Activated B cell treated with CpG ODN at 0.5 μM for 24 hours (primary cell): ENCODE measurements around the gene HACD4. TPM values are rescaled to one million over a fixed set of nuclear protein-coding genes. Genes with fewer than 3 reads are reported as not detected.

Experiments used
- ATAC-seq: fragments of 200-7000 bp; cut with Tn5 transposase; one replicate; pipeline ENCODE4 v1.10.0; 2021; ENCODE audit warnings: low read depth, mild to moderate bottlenecking, moderate library complexity
- CTCF ChIA-PET: fragments of 350-600 bp; sonication (Branson Sonifier 250); formaldehyde crosslinking; loops from one replicate; lab custom pipeline; 2021; ENCODE audit warnings: antibody characterized with exemption; lab: Charles Lee
- POLR2A ChIA-PET: fragments of 350-600 bp; sonication (Branson Sonifier 250); formaldehyde crosslinking; loops from one replicate; lab custom pipeline; 2021; ENCODE audit warnings: antibody characterized with exemption; lab: Charles Lee
- DNase-seq: peaks from one replicate; pipeline ENCODE4 v3.0.0; 2022
- H3K27ac Mint-ChIP-seq: one replicate; pipeline ENCODE4 v1.8.0; 2020; ENCODE audit warnings: mixed read lengths
- H3K27me3 Mint-ChIP-seq: one replicate; pipeline ENCODE4 v1.8.0; 2021; ENCODE audit warnings: mixed read lengths
- H3K36me3 Mint-ChIP-seq: one replicate; pipeline ENCODE4 v1.8.0; 2021; ENCODE audit warnings: low read depth, mixed read lengths
- H3K4me1 Mint-ChIP-seq: one replicate; pipeline ENCODE4 v1.8.0; 2021; ENCODE audit warnings: mixed read lengths
- H3K4me3 Mint-ChIP-seq: one replicate; pipeline ENCODE4 v1.8.0; 2020; ENCODE audit warnings: mild to moderate bottlenecking, mixed read lengths
- H3K9me3 Mint-ChIP-seq: one replicate; pipeline ENCODE4 v1.8.0; 2020; ENCODE audit warnings: mixed read lengths
- intact Hi-C: fragments of 100-400 bp; cut with micrococcal nuclease; formaldehyde crosslinking; loops from one replicate; pipeline ENCODE4 v1.15.1; 2024
- total RNA-seq: library from RNA; stranded (reverse); gene quantifications from 2 replicates; pipeline ENCODE4 v1.2.3, GENCODE V29; 2022
- TF ChIP-seq, protein P1 (sequence below): fragments of 200-600 bp; IDR thresholded peaks from one replicate; pipeline ENCODE4 v1.8.0; 2022; ENCODE audit warnings: antibody characterized with exemption, mild to moderate bottlenecking

The HACD4 gene
- total RNA-seq, 1 donor from 2014 or later = 4.1 TPM

DNA sequence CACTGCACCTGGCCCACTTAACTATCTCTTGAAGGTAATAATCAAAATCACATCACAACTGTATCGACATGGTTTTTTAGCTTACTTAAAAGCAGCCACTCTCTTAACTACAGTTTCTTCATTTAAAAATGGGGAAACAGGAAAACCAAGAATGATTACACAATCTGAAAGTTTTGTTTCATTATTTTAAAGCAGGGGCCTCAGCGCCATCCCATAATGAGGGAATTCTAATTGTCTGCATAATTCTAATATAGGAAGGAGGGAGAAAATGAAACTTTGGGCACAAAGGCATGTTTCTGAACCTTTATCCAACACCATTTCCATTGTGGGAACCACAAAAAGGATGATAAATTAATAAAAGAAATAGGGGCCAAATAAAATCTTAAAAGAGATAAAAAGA, 7.6 kb downstream of the HACD4 start:
- peaks cover 32% of the 10 kb centered on the region for H3K36me3 Mint-ChIP-seq
- H3K4me3 Mint-ChIP-seq = no peak overlapping the region
- DNase-seq = no peak
- ATAC-seq = no peak
- H3K27me3 Mint-ChIP-seq = no peaks in the 10 kb centered on the region
- POLR2A ChIA-PET = no interaction called here
- no peaks in the 10 kb centered on the region for H3K9me3 Mint-ChIP-seq
- CTCF ChIA-PET = no interaction called here
- peaks cover 22% of the 10 kb centered on the region for H3K4me1 Mint-ChIP-seq
- H3K27ac Mint-ChIP-seq = no peak overlapping the region
- intact Hi-C loops = no loop called here
- TF ChIP-seq, protein P1, sequence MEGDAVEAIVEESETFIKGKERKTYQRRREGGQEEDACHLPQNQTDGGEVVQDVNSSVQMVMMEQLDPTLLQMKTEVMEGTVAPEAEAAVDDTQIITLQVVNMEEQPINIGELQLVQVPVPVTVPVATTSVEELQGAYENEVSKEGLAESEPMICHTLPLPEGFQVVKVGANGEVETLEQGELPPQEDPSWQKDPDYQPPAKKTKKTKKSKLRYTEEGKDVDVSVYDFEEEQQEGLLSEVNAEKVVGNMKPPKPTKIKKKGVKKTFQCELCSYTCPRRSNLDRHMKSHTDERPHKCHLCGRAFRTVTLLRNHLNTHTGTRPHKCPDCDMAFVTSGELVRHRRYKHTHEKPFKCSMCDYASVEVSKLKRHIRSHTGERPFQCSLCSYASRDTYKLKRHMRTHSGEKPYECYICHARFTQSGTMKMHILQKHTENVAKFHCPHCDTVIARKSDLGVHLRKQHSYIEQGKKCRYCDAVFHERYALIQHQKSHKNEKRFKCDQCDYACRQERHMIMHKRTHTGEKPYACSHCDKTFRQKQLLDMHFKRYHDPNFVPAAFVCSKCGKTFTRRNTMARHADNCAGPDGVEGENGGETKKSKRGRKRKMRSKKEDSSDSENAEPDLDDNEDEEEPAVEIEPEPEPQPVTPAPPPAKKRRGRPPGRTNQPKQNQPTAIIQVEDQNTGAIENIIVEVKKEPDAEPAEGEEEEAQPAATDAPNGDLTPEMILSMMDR = no peak

DNA sequence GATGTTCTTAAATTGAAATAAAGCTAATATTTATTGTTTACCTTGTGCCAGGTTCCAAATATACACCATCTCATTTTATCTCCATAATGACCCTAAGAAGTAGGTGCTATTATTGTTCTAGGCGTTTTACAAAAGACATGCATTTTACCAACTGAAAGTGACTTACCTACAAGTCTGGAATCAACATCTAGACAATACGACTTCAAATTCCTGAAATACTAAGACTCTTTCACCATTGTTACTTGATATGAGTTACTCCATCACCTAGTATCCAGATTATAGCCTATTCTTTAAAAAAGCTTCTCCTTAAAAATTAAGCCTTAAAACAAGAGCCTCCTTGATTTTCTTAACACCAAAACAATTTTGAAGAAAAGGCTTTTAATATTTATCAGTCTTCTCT, 13.3 kb downstream of the HACD4 start:
- H3K27ac Mint-ChIP-seq = no peak overlapping the region
- DNase-seq = no peak
- ChIA-PET POLR2A (interaction anchor here (0.6 to 1.2 kb wide), 2 partner anchors 12 to 13 kb away, joined by 3 to 5 read pairs; partner anchors contain the start of gene HACD4), CTCF (interaction anchor here (0.6 to 0.9 kb wide), 2 partner anchors 12 to 79 kb away, joined by 3 read pairs; no protein-coding TSS in a partner anchor)
- ATAC-seq = no peak
- no peak overlapping the region for H3K4me3 Mint-ChIP-seq
- intact Hi-C loops = no loop called here
- H3K36me3 Mint-ChIP-seq = peaks cover 41% of the 10 kb centered on the region
- peaks cover 20% of the 10 kb centered on the region for H3K4me1 Mint-ChIP-seq
- no peaks in the 10 kb centered on the region for H3K9me3 Mint-ChIP-seq
- H3K27me3 Mint-ChIP-seq = no peaks in the 10 kb centered on the region
- TF ChIP-seq, protein P1 = no peak

DNA sequence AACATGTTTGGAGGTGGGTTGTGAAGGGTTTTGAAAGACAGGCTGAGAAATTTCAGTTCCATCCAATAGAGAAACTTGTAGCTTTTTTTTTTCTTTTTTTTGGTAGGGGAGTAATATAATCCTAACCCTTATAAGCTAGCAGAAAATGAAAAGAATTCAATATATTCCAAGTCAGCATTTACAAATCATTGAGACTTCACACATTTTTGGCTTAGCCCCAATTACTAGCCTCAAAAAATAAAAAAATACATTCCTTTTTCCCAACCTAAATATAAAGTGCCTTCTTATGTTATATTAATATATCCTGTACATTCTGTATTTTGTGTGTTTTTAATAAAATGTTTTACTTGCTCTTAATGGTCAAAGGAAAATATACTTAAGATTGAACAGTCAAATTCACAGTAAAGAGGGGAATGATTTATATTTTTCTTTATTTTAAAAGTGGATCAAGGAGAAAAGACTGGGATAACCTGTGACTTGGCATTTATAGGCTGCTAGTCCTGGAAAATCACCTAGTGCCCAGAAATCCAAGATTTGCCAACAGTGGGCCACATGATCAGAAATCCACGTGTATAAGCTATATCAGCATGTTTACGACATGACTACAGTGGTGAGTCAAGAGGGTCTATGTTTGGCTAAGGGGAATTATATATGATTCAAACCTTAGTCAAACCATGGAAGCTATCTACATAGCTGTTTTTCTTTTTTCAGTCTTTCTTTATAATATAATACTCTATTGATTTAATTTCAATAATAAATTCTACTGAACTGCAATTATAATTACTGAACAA, 14.5 kb downstream of the HACD4 start:
- intact Hi-C loops = no loop called here
- CTCF ChIA-PET = no interaction called here
- no peak overlapping the region for H3K27ac Mint-ChIP-seq
- POLR2A ChIA-PET = no interaction called here
- H3K27me3 Mint-ChIP-seq = no peaks in the 10 kb centered on the region
- H3K36me3 Mint-ChIP-seq = peaks cover 42% of the 10 kb centered on the region
- ATAC-seq (no peak), DNase-seq (no peak)
- no peak overlapping the region for H3K4me3 Mint-ChIP-seq
- TF ChIP-seq, protein P1 = no peak
- H3K9me3 Mint-ChIP-seq = no peaks in the 10 kb centered on the region
- peaks cover 18% of the 10 kb centered on the region for H3K4me1 Mint-ChIP-seq

DNA sequence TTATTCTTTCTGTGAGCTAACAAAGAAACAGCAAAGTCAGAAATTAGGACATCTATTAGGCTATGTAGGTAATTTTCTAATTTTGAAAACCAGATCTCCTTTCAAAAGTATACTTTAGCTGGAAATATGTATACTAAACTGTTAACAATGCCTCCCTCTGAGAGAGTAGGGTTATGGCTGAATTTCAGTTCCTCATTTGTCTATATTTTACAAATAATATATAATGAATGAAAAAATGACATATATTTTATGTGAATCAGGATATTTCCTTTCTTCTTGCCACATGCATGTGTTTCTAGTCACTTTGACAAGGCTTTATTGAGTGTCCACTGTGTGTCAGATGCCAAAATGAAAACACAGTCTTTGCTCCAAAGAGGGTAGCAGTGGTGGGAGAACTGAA, 15.4 kb downstream of the HACD4 start:
- CTCF ChIA-PET = no interaction called here
- TF ChIP-seq, protein P1 = no peak
- ATAC-seq = no peak
- intact Hi-C loops = no loop called here
- Mint-ChIP-seq H3K27me3 (no peaks in the 10 kb centered on the region), H3K36me3 (peaks cover 44% of the 10 kb centered on the region), H3K4me1 (peaks cover 10% of the 10 kb centered on the region), H3K27ac (no peak overlapping the region), H3K4me3 (no peak overlapping the region), H3K9me3 (no peaks in the 10 kb centered on the region)
- DNase-seq = no peak
- POLR2A ChIA-PET = no interaction called here

DNA sequence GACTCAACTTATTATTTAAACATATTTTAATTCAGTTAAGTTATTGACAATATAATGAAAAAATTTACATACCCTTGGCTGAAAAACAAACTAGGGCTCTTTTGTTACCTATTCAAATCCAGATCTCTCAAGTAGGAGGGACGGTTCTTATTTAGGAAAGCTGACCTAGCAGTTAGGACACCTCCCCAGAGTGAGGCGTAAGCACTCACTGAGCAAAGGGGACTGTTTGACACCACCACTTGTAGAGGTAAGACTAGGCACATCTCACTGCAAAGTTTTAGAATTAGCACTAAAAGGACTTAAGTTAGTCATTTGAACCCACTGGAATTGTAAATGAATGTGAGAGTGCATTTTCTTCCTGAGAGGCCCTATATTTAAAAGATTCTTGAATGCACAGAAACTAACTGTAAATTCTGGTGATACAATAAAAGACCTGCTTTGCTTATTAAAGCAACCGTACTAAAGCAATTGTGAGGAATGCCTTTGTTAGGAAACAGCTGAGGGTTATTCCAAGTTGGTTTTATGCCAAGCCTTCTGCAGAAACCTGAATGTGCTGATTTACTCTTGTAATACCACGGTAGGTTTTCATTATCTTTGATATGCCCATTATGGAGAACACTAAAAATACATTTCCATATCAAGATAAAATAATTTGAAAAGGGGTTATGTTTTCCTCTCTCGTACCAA, 16.2 kb downstream of the HACD4 start:
- peaks cover 48% of the 10 kb centered on the region for H3K36me3 Mint-ChIP-seq
- TF ChIP-seq, protein P1 = no peak
- POLR2A ChIA-PET = no interaction called here

More for the DNA sequence above, 16.2 kb downstream of the HACD4 start:
- Mint-ChIP-seq H3K4me1 (peaks cover 8% of the 10 kb centered on the region), H3K4me3 (no peak overlapping the region), H3K9me3 (no peaks in the 10 kb centered on the region), H3K27ac (no peak overlapping the region), H3K27me3 (no peaks in the 10 kb centered on the region)
- CTCF ChIA-PET = no interaction called here
- ATAC-seq (no peak), DNase-seq (no peak)
- intact Hi-C loops = no loop called here
